HEK293 (cell line): Measurements from ENCODE around the gene ZNF467.

Experiments used
- CTCF ChIP-seq: fragments of 450-650 bp; formaldehyde crosslinking; IDR thresholded peaks from 2 replicates; pipeline ENCODE4 v1.5.1; 2016; ENCODE audit warnings: missing biosample characterization, missing genetic modification characterization
- REST ChIP-seq: fragments of 450-650 bp; formaldehyde crosslinking; IDR thresholded peaks from 2 replicates; pipeline ENCODE4 v1.5.1; 2016; ENCODE audit warnings: missing biosample characterization, missing genetic modification characterization
- TRIM28 ChIP-seq: IDR thresholded peaks from 2 replicates; pipeline ENCODE4 v1.6.1; 2011; ENCODE audit warnings: low read length, control low read depth, borderline replicate concordance
- WT1 ChIP-seq: fragments of 450-650 bp; formaldehyde crosslinking; IDR thresholded peaks from 2 replicates; pipeline ENCODE4 v1.5.1; 2016; ENCODE audit warnings: missing biosample characterization, missing genetic modification characterization
- ZBTB44 ChIP-seq: fragments of 450-650 bp; IDR thresholded peaks from 2 replicates; pipeline ENCODE4 v1.5.1; 2018; ENCODE audit warnings: missing biosample characterization, mild to moderate bottlenecking, missing genetic modification characterization
- ZBTB8A ChIP-seq: fragments of 450-650 bp; formaldehyde crosslinking; IDR thresholded peaks from 2 replicates; pipeline ENCODE4 v1.5.1; 2016; ENCODE audit warnings: missing biosample characterization, missing genetic modification characterization
- ZSCAN23 ChIP-seq: fragments of 450-650 bp; formaldehyde crosslinking; IDR thresholded peaks from 2 replicates; pipeline ENCODE4 v1.5.1; 2016; ENCODE audit warnings: missing biosample characterization, missing genetic modification characterization

GRCh38 chr7:149724661-149725425 lies 48.5 kb downstream of the ZNF467 start:
- TF ChIP-seq ZBTB8A (tag by site-specific recombination) = no peak
- TF ChIP-seq ZBTB44 (tag by site-specific recombination) = no peak
- TF ChIP-seq REST (tag by site-specific recombination) = no peak
- TF ChIP-seq CTCF = no peak
- no peak for TF ChIP-seq TRIM28
- no peak for TF ChIP-seq ZSCAN23 (tag by site-specific recombination)
- TF ChIP-seq WT1 (tag by site-specific recombination) = no peak
